ENCODE measurements around the gene THUMPD2. TPM values are rescaled to one million over a fixed set of nuclear protein-coding genes. Genes with fewer than 3 reads are reported as not detected.

THUMPD2 gene
- total RNA-seq, 1 donor from 2014 or later: 9.8 TPM

Other genes with a start within 250 kb of the THUMPD2 start
- gene TMEM178A, start 113.3 kb downstream of the THUMPD2 start, total RNA-seq: 2.1 and 2.9 TPM in 2 replicates